Caco-2 (cell line): ENCODE data around the gene C2orf49. TPM values are rescaled to one million over a fixed set of nuclear protein-coding genes. Genes with fewer than 3 reads are reported as not detected.

ENCODE experiments used
- BruUV-seq: library from RNA; stranded (reverse); fragments of 400-500 nt; replicated peaks from 2 replicates; lab custom pipeline; 2021; lab: Mats Ljungman, UMichigan
- CTCF ChIA-PET: fragments of 300-600 bp; sonication (Branson Sonifier 250); formaldehyde crosslinking; loops from one replicate; lab custom pipeline; 2022; ENCODE audit warnings: antibody characterized with exemption; lab: Charles Lee
- POLR2A ChIA-PET: fragments of 300-600 bp; sonication (Branson Sonifier 250); formaldehyde crosslinking; loops from one replicate; lab custom pipeline; 2022; ENCODE audit warnings: antibody characterized with exemption; lab: Charles Lee
- DNase-seq, 2 experiments: peaks; one replicate each; pipeline versions ENCODE4 v3.0.0 to v3.0.0-alpha.2; 2020 to 2022
- H3K27me3 ChIP-seq: replicated peaks from 2 replicates; pipeline ENCODE4 v1.6.0; 2011; ENCODE audit warnings: low read length; ENCODE audit not compliant: control insufficient read depth, insufficient read depth
- H3K36me3 ChIP-seq: 2 replicates; pipeline ENCODE4 v1.5.1; 2011; ENCODE audit warnings: low read length; ENCODE audit not compliant: control insufficient read depth, insufficient read depth
- H3K4me1 ChIP-seq: fragments of 250-450 bp; sonication (Bioruptor Pico); 2 replicates; pipeline ENCODE4 v1.5.1; 2020; ENCODE audit warnings: mild to moderate bottlenecking
- H3K4me3 ChIP-seq: 2 replicates; pipeline ENCODE4 v1.5.1; 2011; ENCODE audit warnings: low read depth, mild to moderate bottlenecking, control low read depth, low read length
- H3K9me3 ChIP-seq: fragments of 250-450 bp; sonication (Bioruptor Pico); 2 replicates; pipeline ENCODE4 v1.5.1; 2020; ENCODE audit warnings: mild to moderate bottlenecking, moderate library complexity
- H3K27ac Mint-ChIP-seq: one replicate; pipeline ENCODE4 v1.8.0; 2022; ENCODE audit warnings: mixed read lengths; ENCODE audit not compliant: unreplicated experiment
- H3K27me3 Mint-ChIP-seq: one replicate; pipeline ENCODE4 v1.8.0; 2022; ENCODE audit warnings: mixed read lengths; ENCODE audit not compliant: insufficient read depth, unreplicated experiment
- H3K36me3 Mint-ChIP-seq: one replicate; pipeline ENCODE4 v1.8.0; 2022; ENCODE audit warnings: mild to moderate bottlenecking, mixed read lengths; ENCODE audit not compliant: insufficient read depth, unreplicated experiment
- H3K4me1 Mint-ChIP-seq: one replicate; pipeline ENCODE4 v1.8.0; 2022; ENCODE audit warnings: low read depth, mixed read lengths; ENCODE audit not compliant: unreplicated experiment
- H3K4me3 Mint-ChIP-seq: one replicate; pipeline ENCODE4 v1.8.0; 2022; ENCODE audit warnings: mild to moderate bottlenecking, moderate library complexity, mixed read lengths; ENCODE audit not compliant: unreplicated experiment
- H3K9me3 Mint-ChIP-seq: one replicate; pipeline ENCODE4 v1.8.0; 2022; ENCODE audit warnings: mixed read lengths; ENCODE audit not compliant: unreplicated experiment
- intact Hi-C: fragments of 100-400 bp; cut with micrococcal nuclease; formaldehyde crosslinking; loops from one replicate; pipeline ENCODE4 v1.10.0; 2022; ENCODE audit not compliant: unreplicated experiment
- total RNA-seq: library from RNA; stranded (reverse); gene quantifications from 2 replicates; pipeline ENCODE4 v1.2.3, GENCODE V29; 2022
- TF ChIP-seq, protein P1 (sequence below), 2 experiments: fragments of 200-600 bp in 1 of 2; IDR thresholded peaks; 1 replicate in 1 of 2; 2 replicates in 1 of 2; pipeline versions ENCODE4 v1.5.1 to v1.8.0; 2011 to 2022; ENCODE audit warnings: antibody characterized with exemption in 1 of 2, control low read depth in 1 of 2, inconsistent platforms in 1 of 2, low read depth in 1 of 2, low read length in 1 of 2, mild to moderate bottlenecking in 1 of 2, moderate library complexity in 1 of 2; ENCODE audit not compliant: insufficient read depth in 1 of 2, severe bottlenecking in 1 of 2, unreplicated experiment in 1 of 2

C2orf49 gene
- total RNA-seq, 1 experiment from 2014 or later: 24.8 TPM

DNA sequence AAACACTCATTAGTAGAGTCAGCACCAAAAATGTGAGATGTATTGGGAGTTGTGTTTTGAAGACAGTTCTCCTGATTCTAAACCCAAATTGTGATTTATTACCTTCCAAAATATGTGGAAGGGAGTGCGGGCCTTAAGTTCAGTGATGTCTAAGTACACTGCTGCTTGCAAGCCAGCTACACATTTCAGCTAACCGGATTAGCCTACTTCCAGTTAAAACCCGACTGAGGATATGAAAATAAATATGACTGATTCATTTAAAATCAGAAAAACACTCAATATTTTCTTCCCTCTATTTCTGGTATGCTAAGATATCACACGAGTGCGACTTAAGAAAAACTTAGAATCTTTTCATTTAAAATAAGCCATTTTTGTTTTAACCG lies 60.6 kb downstream of the C2orf49 start:
- TF ChIP-seq, protein P1, sequence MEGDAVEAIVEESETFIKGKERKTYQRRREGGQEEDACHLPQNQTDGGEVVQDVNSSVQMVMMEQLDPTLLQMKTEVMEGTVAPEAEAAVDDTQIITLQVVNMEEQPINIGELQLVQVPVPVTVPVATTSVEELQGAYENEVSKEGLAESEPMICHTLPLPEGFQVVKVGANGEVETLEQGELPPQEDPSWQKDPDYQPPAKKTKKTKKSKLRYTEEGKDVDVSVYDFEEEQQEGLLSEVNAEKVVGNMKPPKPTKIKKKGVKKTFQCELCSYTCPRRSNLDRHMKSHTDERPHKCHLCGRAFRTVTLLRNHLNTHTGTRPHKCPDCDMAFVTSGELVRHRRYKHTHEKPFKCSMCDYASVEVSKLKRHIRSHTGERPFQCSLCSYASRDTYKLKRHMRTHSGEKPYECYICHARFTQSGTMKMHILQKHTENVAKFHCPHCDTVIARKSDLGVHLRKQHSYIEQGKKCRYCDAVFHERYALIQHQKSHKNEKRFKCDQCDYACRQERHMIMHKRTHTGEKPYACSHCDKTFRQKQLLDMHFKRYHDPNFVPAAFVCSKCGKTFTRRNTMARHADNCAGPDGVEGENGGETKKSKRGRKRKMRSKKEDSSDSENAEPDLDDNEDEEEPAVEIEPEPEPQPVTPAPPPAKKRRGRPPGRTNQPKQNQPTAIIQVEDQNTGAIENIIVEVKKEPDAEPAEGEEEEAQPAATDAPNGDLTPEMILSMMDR (IDR thresholded peaks at IDR 0.05; ENCODE audit: insufficient read depth in 1 of 2, low read depth in 1 of 2, low read length in 1 of 2, severe bottlenecking in 1 of 2, unreplicated experiment in 1 of 2): no peak
- Mint-ChIP-seq H3K27ac (peak overlapping the region; percentile 90), H3K4me1 (peaks cover 45% of the 10 kb centered on the region), H3K9me3 (no peaks in the 10 kb centered on the region), H3K36me3 (peaks cover 23% of the 10 kb centered on the region), H3K27me3 (no peaks in the 10 kb centered on the region), H3K4me3 (peak overlapping the region; percentile 97)
- intact Hi-C loops: loop anchor here (2.0 to 5.0 kb wide), 3 partner anchors 19 to 59 kb away; no protein-coding TSS in a partner anchor
- H3K4me1 ChIP-seq: peaks cover 32% of the 10 kb centered on the region
- no peaks in the 10 kb centered on the region for H3K36me3 ChIP-seq
- DNase-seq: no peak
- BruUV-seq: TSS peak; percentile 40
- ChIA-PET CTCF (interaction anchor here (0.8 to 1.1 kb wide), 5 partner anchors 10 to 121 kb away, joined by 3 to 5 read pairs (median 3); no protein-coding TSS in a partner anchor), POLR2A (interaction anchor here (1.0 to 1.3 kb wide), 3 partner anchors 8 to 62 kb away, joined by 3 to 6 read pairs (median 5); no protein-coding TSS in a partner anchor)
- H3K27me3 ChIP-seq: no peaks in the 10 kb centered on the region
- H3K9me3 ChIP-seq: no peaks in the 10 kb centered on the region
- H3K4me3 ChIP-seq: peak overlapping the region; percentile 84

DNA sequence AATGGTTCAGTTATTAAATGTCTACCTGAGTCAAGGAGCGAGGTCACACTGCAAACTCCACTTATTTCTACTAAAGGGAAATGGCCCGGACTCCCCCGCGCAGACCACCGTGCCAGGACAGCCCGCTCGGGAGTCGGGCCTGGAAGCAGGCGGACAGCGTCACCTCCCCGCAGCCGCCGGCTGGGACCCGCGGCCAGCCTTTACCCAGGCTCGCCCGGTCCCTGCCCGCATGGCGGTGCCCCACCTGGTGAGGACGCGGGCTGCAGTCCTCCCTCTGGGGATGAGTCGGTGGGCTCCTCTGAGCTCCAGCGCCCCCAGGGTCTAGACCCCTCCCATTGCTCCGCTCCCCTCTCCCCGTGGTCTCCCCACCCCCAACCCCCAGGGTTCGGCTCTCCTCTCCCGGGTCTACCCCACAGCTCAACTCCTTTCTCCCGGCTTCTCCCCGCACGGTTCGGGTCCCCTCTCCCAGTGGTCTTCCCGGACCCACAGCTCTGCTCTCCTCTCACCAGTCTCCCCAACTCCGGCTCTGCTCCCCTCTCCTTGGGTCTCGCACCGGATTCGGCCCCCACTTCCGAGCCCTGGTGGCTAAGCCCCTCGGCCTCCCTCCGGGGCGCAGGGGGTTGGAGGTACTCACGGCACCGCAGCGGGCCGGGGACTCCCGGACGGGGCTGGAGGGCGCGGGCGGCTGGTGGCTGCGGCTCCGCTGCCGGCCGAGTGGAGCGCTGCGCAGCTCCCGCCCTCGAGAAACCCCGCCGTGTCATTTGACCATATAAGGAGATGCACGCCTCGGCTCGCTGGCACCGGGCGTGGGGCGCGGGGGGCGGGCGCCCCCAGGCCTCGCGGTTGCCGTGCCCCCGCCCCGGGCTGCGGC lies 61.2 kb downstream of the C2orf49 start, which contains the start of gene FHL2:
TSS of gene FHL2 (minus strand) at position 716 of the 871 bp plus-strand sequence. CDS start 12,535 bp downstream, outside the sequence.
- Histone ChIP-seq H3K27me3 (no peaks in the 10 kb centered on the region), H3K9me3 (no peaks in the 10 kb centered on the region), H3K36me3 (no peaks in the 10 kb centered on the region), H3K4me1 (peaks cover 37% of the 10 kb centered on the region), H3K4me3 (peak within 1 kb of the TSS; percentile 84)
- Mint-ChIP-seq H3K4me3 (peak within 1 kb of the TSS; percentile 97), H3K9me3 (no peaks in the 10 kb centered on the region), H3K27me3 (no peaks in the 10 kb centered on the region), H3K36me3 (peaks cover 22% of the 10 kb centered on the region), H3K4me1 (peaks cover 49% of the 10 kb centered on the region), H3K27ac (peak within 1 kb of the TSS; percentile 90)
- no TSS peak for BruUV-seq
- peak; percentile 87 to 91 for DNase-seq
- POLR2A ChIA-PET: interaction anchor here (1.0 to 1.3 kb wide), 4 partner anchors 9 to 63 kb away, joined by 3 to 6 read pairs (median 4); no protein-coding TSS in a partner anchor
- CTCF ChIA-PET: interaction anchor here (0.8 to 1.1 kb wide), 5 partner anchors 9 to 121 kb away, joined by 3 to 5 read pairs (median 3); no protein-coding TSS in a partner anchor
- intact Hi-C loops: loop anchor here (2.0 to 5.0 kb wide), 3 partner anchors 20 to 60 kb away; no protein-coding TSS in a partner anchor
- TF ChIP-seq, protein P1 (IDR thresholded peaks at IDR 0.05; ENCODE audit: insufficient read depth in 1 of 2, low read depth in 1 of 2, low read length in 1 of 2, severe bottlenecking in 1 of 2, unreplicated experiment in 1 of 2): peak; percentile 31 to 42

Other genes starting within 250 kb of the C2orf49 start
- not detected in 2 replicates for gene GPR45, start 95.8 kb upstream of the C2orf49 start, total RNA-seq
- 25.7 and 26.0 TPM in 2 replicates for gene TGFBRAP1, start 7.8 kb upstream of the C2orf49 start, total RNA-seq
- 40.5 and 45.4 TPM in 2 replicates for gene FHL2, start 61.5 kb downstream of the C2orf49 start, total RNA-seq